HL-60 (cell line): ENCODE data around the gene STEAP4.

Source experiments
- DNase-seq, 2 experiments: peaks; one replicate each; pipeline ENCODE4 v3.0.0-alpha.2; 2010 to 2020; ENCODE audit warnings: low read depth in 1 of 2, low spot score in 1 of 2
- H3K27ac ChIP-seq: fragments of 250-450 bp; sonication (Bioruptor Pico); replicated peaks from 2 replicates; pipeline ENCODE4 v1.5.1; 2020; ENCODE audit warnings: mild to moderate bottlenecking, moderate library complexity
- H3K27me3 ChIP-seq: fragments of 250-450 bp; sonication (Bioruptor Pico); 2 replicates; pipeline ENCODE4 v1.5.1; 2021; ENCODE audit warnings: mild to moderate bottlenecking, moderate library complexity; ENCODE audit not compliant: insufficient read depth, poor library complexity, severe bottlenecking
- H3K4me3 ChIP-seq: replicated peaks from 2 replicates; pipeline ENCODE4 v1.5.1; 2011; ENCODE audit warnings: mild to moderate bottlenecking, control low read depth, low read length; ENCODE audit not compliant: insufficient read depth
- GABPA ChIP-seq: IDR thresholded peaks from 2 replicates; pipeline ENCODE4 v1.6.1; 2012; ENCODE audit warnings: low read depth
- POLR2AphosphoS5 ChIP-seq: IDR thresholded peaks from 2 replicates; pipeline ENCODE4 v1.6.1; 2012; ENCODE audit warnings: low read depth
- SPI1 ChIP-seq: IDR thresholded peaks from 2 replicates; pipeline ENCODE4 v1.6.1; 2012; ENCODE audit warnings: low read depth, mild to moderate bottlenecking, borderline replicate concordance
- TF ChIP-seq, protein P1 (sequence below): IDR thresholded peaks from 2 replicates; pipeline ENCODE4 v1.6.1; 2012; ENCODE audit warnings: low read depth; ENCODE audit not compliant: insufficient replicate concordance
- TF ChIP-seq, protein P2 (sequence below): IDR thresholded peaks from one replicate; pipeline ENCODE4 v1.5.1; 2011; ENCODE audit warnings: low read length, control low read depth, inconsistent platforms; ENCODE audit not compliant: insufficient read depth

STEAP4 gene

DNA sequence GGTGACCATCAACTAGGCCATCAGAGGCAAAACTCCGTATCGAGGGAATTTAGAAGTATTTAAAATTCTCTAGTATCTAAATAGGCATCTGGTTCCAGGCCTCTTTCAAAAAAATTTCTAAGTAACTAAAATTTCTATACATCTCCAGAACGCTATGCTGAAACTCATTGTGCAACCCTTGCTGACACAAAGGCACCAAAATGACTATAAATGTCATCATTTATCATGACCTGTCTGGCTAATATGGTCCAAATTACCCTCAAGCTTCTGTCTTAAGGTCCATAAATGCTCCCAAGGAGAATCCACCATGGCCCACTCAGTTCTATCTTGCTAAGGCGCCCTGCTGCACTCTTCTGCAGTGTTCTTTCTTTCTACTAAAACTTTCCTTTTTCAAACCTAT lies 16.2 kb downstream of the STEAP4 start:
- no peak overlapping the region for H3K4me3 ChIP-seq
- H3K27me3 ChIP-seq = no peaks in the 10 kb centered on the region
- DNase-seq = no peak
- TF ChIP-seq GABPA = no peak
- no peak for TF ChIP-seq SPI1
- TF ChIP-seq, protein P1, sequence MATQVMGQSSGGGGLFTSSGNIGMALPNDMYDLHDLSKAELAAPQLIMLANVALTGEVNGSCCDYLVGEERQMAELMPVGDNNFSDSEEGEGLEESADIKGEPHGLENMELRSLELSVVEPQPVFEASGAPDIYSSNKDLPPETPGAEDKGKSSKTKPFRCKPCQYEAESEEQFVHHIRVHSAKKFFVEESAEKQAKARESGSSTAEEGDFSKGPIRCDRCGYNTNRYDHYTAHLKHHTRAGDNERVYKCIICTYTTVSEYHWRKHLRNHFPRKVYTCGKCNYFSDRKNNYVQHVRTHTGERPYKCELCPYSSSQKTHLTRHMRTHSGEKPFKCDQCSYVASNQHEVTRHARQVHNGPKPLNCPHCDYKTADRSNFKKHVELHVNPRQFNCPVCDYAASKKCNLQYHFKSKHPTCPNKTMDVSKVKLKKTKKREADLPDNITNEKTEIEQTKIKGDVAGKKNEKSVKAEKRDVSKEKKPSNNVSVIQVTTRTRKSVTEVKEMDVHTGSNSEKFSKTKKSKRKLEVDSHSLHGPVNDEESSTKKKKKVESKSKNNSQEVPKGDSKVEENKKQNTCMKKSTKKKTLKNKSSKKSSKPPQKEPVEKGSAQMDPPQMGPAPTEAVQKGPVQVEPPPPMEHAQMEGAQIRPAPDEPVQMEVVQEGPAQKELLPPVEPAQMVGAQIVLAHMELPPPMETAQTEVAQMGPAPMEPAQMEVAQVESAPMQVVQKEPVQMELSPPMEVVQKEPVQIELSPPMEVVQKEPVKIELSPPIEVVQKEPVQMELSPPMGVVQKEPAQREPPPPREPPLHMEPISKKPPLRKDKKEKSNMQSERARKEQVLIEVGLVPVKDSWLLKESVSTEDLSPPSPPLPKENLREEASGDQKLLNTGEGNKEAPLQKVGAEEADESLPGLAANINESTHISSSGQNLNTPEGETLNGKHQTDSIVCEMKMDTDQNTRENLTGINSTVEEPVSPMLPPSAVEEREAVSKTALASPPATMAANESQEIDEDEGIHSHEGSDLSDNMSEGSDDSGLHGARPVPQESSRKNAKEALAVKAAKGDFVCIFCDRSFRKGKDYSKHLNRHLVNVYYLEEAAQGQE = no peak
- TF ChIP-seq, protein P2, sequence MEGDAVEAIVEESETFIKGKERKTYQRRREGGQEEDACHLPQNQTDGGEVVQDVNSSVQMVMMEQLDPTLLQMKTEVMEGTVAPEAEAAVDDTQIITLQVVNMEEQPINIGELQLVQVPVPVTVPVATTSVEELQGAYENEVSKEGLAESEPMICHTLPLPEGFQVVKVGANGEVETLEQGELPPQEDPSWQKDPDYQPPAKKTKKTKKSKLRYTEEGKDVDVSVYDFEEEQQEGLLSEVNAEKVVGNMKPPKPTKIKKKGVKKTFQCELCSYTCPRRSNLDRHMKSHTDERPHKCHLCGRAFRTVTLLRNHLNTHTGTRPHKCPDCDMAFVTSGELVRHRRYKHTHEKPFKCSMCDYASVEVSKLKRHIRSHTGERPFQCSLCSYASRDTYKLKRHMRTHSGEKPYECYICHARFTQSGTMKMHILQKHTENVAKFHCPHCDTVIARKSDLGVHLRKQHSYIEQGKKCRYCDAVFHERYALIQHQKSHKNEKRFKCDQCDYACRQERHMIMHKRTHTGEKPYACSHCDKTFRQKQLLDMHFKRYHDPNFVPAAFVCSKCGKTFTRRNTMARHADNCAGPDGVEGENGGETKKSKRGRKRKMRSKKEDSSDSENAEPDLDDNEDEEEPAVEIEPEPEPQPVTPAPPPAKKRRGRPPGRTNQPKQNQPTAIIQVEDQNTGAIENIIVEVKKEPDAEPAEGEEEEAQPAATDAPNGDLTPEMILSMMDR = no peak
- no peak for TF ChIP-seq POLR2AphosphoS5
- H3K27ac ChIP-seq = no peak overlapping the region

DNA sequence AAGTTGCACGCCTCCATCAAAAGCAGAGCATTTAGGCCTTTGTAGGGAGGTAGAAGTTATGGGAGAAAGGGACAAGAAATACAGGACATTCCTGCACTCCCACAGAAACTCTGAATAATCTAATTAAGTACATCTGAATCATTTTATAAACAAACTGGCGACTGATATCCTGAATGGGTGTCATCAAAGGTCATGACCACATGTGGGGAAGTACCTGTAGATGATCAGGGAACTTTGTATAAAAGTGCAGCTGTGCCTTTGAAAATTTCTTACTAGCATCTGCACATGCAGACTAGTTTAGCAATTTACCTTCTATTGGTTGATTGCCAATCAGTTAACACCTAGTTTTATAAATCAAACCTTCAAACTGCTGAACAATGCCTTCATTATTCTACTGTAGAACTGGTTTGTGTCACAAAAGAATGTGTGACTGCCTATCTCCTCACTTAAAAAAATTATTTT lies 17.1 kb downstream of the STEAP4 start:
- no peak for DNase-seq
- H3K27me3 ChIP-seq = no peaks in the 10 kb centered on the region
- no peak overlapping the region for H3K27ac ChIP-seq
- TF ChIP-seq POLR2AphosphoS5 = no peak
- TF ChIP-seq GABPA = no peak
- TF ChIP-seq, protein P2 = no peak
- TF ChIP-seq SPI1 = no peak
- TF ChIP-seq, protein P1 = no peak
- H3K4me3 ChIP-seq = no peak overlapping the region

DNA sequence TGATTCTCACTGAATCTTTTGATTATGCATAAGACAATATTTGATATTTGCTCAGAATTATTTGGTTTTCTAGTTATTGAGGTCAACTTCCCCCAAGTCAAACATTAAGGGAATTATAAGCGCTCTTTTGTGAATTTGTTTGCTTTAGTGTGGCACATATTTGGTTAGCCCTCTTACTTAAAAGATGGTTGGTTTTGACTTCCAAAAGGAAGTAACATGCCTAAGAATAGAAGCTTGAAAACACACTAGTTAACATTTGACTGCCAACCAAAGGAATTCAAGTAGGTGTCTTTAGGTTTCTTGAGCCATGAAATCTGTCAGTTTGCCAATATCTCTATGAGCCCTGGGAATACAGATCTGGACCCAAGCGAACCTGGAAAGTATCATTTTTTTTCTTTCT lies 24.9 kb downstream of the STEAP4 start:
- DNase-seq = no peak
- H3K4me3 ChIP-seq = no peak overlapping the region
- H3K27ac ChIP-seq = no peak overlapping the region
- no peaks in the 10 kb centered on the region for H3K27me3 ChIP-seq
- TF ChIP-seq SPI1 (no peak), POLR2AphosphoS5 (no peak), GABPA (no peak)
- TF ChIP-seq, protein P1 = no peak
- TF ChIP-seq, protein P2 = no peak
